ENCODE data around the gene CEP131.

Gene CEP131

GRCh38 chr17:81178136-81179091 is 44.4 kb downstream of the CEP131 start:
- H3K9me3 ChIP-seq (ENCODE audit: control insufficient read depth, low read length): no peaks in the 10 kb centered on the region
- no peaks in the 10 kb centered on the region for H3K27me3 ChIP-seq (ENCODE audit: control insufficient read depth, insufficient read depth, low read length)
- H3K9ac ChIP-seq: no peak overlapping the region
- H3K4me3 ChIP-seq (ENCODE audit: low read depth, low read length): no peak overlapping the region
- H3K4me2 ChIP-seq (ENCODE audit: low read length): no peak overlapping the region
- no peak overlapping the region for H2AFZ ChIP-seq
- H3K36me3 ChIP-seq (ENCODE audit: control insufficient read depth, insufficient read depth, low read length): no peaks in the 10 kb centered on the region
- TF ChIP-seq, protein P1, sequence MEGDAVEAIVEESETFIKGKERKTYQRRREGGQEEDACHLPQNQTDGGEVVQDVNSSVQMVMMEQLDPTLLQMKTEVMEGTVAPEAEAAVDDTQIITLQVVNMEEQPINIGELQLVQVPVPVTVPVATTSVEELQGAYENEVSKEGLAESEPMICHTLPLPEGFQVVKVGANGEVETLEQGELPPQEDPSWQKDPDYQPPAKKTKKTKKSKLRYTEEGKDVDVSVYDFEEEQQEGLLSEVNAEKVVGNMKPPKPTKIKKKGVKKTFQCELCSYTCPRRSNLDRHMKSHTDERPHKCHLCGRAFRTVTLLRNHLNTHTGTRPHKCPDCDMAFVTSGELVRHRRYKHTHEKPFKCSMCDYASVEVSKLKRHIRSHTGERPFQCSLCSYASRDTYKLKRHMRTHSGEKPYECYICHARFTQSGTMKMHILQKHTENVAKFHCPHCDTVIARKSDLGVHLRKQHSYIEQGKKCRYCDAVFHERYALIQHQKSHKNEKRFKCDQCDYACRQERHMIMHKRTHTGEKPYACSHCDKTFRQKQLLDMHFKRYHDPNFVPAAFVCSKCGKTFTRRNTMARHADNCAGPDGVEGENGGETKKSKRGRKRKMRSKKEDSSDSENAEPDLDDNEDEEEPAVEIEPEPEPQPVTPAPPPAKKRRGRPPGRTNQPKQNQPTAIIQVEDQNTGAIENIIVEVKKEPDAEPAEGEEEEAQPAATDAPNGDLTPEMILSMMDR (IDR thresholded peaks at IDR 0.05): no peak
- no peak overlapping the region for H3K27ac ChIP-seq
- no peaks in the 10 kb centered on the region for H3K4me1 ChIP-seq
- H3K79me2 ChIP-seq: no peaks in the 10 kb centered on the region

- Histone ChIP-seq H3K4me3 (ENCODE audit: low read depth, low read length) (no peak overlapping the region), H3K9me3 (ENCODE audit: control insufficient read depth, low read length) (no peaks in the 10 kb centered on the region), H3K27me3 (ENCODE audit: control insufficient read depth, insufficient read depth, low read length) (no peaks in the 10 kb centered on the region), H3K27ac (no peak overlapping the region), H3K4me2 (ENCODE audit: low read length) (no peak overlapping the region), H3K79me2 (peaks cover 2% of the 10 kb centered on the region), H3K36me3 (ENCODE audit: control insufficient read depth, insufficient read depth, low read length) (no peaks in the 10 kb centered on the region), H3K9ac (no peak overlapping the region), H3K4me1 (no peaks in the 10 kb centered on the region), H2AFZ (no peak overlapping the region)
- TF ChIP-seq, protein P1 (IDR thresholded peaks at IDR 0.05): no peak
These were observed 46.1 kb downstream of the CEP131 start for GRCh38 chr17:81176666-81177065.

GRCh38 chr17:81173762-81174155 is 49.0 kb downstream of the CEP131 start:
- Histone ChIP-seq H2AFZ (no peak overlapping the region), H3K4me2 (ENCODE audit: low read length) (no peak overlapping the region), H3K36me3 (ENCODE audit: control insufficient read depth, insufficient read depth, low read length) (no peaks in the 10 kb centered on the region), H3K27ac (no peak overlapping the region), H3K27me3 (ENCODE audit: control insufficient read depth, insufficient read depth, low read length) (no peaks in the 10 kb centered on the region), H3K4me3 (ENCODE audit: low read depth, low read length) (no peak overlapping the region), H3K79me2 (peaks cover 9% of the 10 kb centered on the region), H3K4me1 (no peaks in the 10 kb centered on the region), H3K9ac (no peak overlapping the region), H3K9me3 (ENCODE audit: control insufficient read depth, low read length) (no peaks in the 10 kb centered on the region)
- TF ChIP-seq, protein P1 (IDR thresholded peaks at IDR 0.05): no peak

DNA sequence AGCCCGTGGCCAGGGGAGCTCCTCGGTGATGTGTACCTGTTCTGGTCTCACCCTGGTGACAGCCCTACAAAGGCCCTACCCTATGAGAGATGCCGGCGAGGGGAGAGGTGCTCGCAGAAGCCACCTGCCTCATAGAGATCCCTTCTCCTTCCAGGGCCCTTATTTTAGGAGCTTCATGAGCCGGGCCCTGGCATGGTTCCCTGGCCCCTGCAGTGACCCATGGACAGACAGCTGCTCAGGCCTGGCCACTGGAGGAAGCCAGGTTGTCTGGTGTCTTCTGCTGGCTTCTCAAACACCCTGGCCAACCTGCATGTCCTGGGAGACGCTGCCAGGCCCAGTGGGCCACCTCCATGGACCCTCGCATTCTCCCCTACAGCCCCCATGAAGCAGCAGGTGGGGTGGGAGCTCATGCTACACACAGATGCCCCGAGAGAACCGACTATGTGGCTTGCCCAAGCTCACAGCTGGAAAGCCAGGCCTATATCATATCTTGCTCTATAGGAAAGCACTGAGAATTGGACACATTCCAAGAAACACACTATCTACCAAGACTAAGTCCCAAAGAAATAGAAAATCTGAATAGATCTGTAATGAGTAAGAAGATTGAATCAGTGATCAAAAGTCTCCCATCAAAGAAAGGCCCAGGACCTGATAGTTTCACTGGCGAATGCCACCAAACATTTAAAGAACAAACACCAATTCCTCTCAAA is 49.6 kb downstream of the CEP131 start:
- peaks cover 9% of the 10 kb centered on the region for H3K79me2 ChIP-seq
- no peaks in the 10 kb centered on the region for H3K27me3 ChIP-seq (ENCODE audit: control insufficient read depth, insufficient read depth, low read length)
- no peak overlapping the region for H3K4me2 ChIP-seq (ENCODE audit: low read length)
- no peaks in the 10 kb centered on the region for H3K9me3 ChIP-seq (ENCODE audit: control insufficient read depth, low read length)
- no peak overlapping the region for H3K4me3 ChIP-seq (ENCODE audit: low read depth, low read length)
- H3K4me1 ChIP-seq: no peaks in the 10 kb centered on the region
- no peak overlapping the region for H2AFZ ChIP-seq
- TF ChIP-seq, protein P1 (IDR thresholded peaks at IDR 0.05): no peak
- no peak overlapping the region for H3K27ac ChIP-seq
- H3K36me3 ChIP-seq (ENCODE audit: control insufficient read depth, insufficient read depth, low read length): no peaks in the 10 kb centered on the region
- no peak overlapping the region for H3K9ac ChIP-seq

Measured in parathyroid adenoma (tissue), 2 donors.